Hepatocyte (in vitro differentiated cells): ENCODE measurements around the gene DXO. TPM values are rescaled to one million over a fixed set of nuclear protein-coding genes. Genes with fewer than 3 reads are reported as not detected.

Source experiments
- DNase-seq: peaks from one replicate; pipeline ENCODE4 v3.0.0-alpha.2; 2016; ENCODE audit warnings: low spot score
- H2AFZ ChIP-seq: fragments of 200-600 bp; sonication (generic); 2 replicates; pipeline ENCODE4 v1.6.0; 2016; ENCODE audit warnings: antibody characterized with exemption, mild to moderate bottlenecking
- H3K27ac ChIP-seq: fragments of 200-600 bp; sonication (generic); 2 replicates; pipeline ENCODE4 v1.5.1; 2016; ENCODE audit warnings: mild to moderate bottlenecking
- H3K27me3 ChIP-seq: fragments of 200-600 bp; sonication (generic); 2 replicates; pipeline ENCODE4 v1.6.1; 2016
- H3K36me3 ChIP-seq: fragments of 200-600 bp; sonication (generic); replicated peaks from 2 replicates; pipeline ENCODE4 v1.5.1; 2016; ENCODE audit warnings: low read depth; ENCODE audit not compliant: insufficient read depth
- H3K4me1 ChIP-seq: fragments of 200-600 bp; sonication (generic); 2 replicates; pipeline ENCODE4 v1.5.1; 2016; ENCODE audit warnings: mild to moderate bottlenecking, moderate library complexity; ENCODE audit not compliant: insufficient read depth
- H3K4me2 ChIP-seq: fragments of 200-600 bp; sonication (generic); 2 replicates; pipeline ENCODE4 v1.6.0; 2016
- H3K4me3 ChIP-seq: fragments of 200-600 bp; sonication (generic); 2 replicates; pipeline ENCODE4 v1.5.1; 2016; ENCODE audit warnings: mild to moderate bottlenecking
- H3K79me2 ChIP-seq: fragments of 200-600 bp; sonication (generic); 2 replicates; pipeline ENCODE4 v1.6.0; 2017; ENCODE audit warnings: mild to moderate bottlenecking
- H3K9me2 ChIP-seq: fragments of 200-600 bp; sonication (generic); replicated peaks from 2 replicates; pipeline ENCODE4 v1.6.0; 2017; ENCODE audit warnings: mild to moderate bottlenecking; ENCODE audit not compliant: insufficient read depth
- H3K9me3 ChIP-seq: fragments of 200-600 bp; sonication (generic); 2 replicates; pipeline ENCODE4 v1.5.1; 2016; ENCODE audit warnings: low read depth, mild to moderate bottlenecking
- H4K20me1 ChIP-seq: fragments of 200-600 bp; sonication (generic); 2 replicates; pipeline ENCODE4 v1.6.0; 2016; ENCODE audit warnings: mild to moderate bottlenecking; ENCODE audit not compliant: insufficient read depth, poor library complexity, severe bottlenecking
- CTCF ChIP-seq: fragments of 200-600 bp; sonication (generic); IDR thresholded peaks from 2 replicates; pipeline ENCODE4 v1.5.1; 2016; ENCODE audit warnings: antibody characterized with exemption, mild to moderate bottlenecking; ENCODE audit not compliant: poor library complexity
- EZH2 ChIP-seq: fragments of 200-600 bp; sonication (generic); IDR thresholded peaks from 2 replicates; pipeline ENCODE4 v1.6.1; 2016; ENCODE audit warnings: antibody characterized with exemption, mild to moderate bottlenecking, borderline replicate concordance
- EZH2phosphoT487 ChIP-seq: fragments of 200-600 bp; sonication (generic); IDR thresholded peaks from one replicate; pipeline ENCODE4 v1.6.1; 2018; ENCODE audit warnings: antibody characterized with exemption, mild to moderate bottlenecking, low read depth, moderate library complexity; ENCODE audit not compliant: unreplicated experiment, severe bottlenecking
- WGBS: methylation state at CpG from one replicate; pipeline ENCODE4 v1.1.6; 2016; ENCODE audit warnings: low lambda C conversion rate; ENCODE audit errors: missing lambda C conversion rate; 5-methylcytosine and 5-hydroxymethylcytosine counted together
- polyA plus RNA-seq: library from polyadenylated mRNA; unstranded; fragments of >200 nt; fragmentation: Nextera tagmentation; extraction: Ambion mirVana; gene quantifications from 2 replicates; pipeline ENCODE4 v1.2.1, GENCODE V29; 2016
- total RNA-seq: library from RNA; depleted of rRNA; stranded (reverse); fragments of >200 nt; gene quantifications from 2 replicates; pipeline ENCODE4 v1.2.3, GENCODE V29; 2014

Gene DXO
- total and polyA plus RNA-seq, 2 experiments from 2014 or later = 22.2 to 39.3 TPM

GRCh38 chr6:31943742-31944141 is 28.2 kb downstream of the DXO start:
- no peaks in the 10 kb centered on the region for H3K9me3 ChIP-seq
- H3K4me1 ChIP-seq = peaks cover 23% of the 10 kb centered on the region
- TF ChIP-seq EZH2phosphoT487 (no peak), EZH2 (no peak), CTCF (no peak)
- no peaks in the 10 kb centered on the region for H3K27me3 ChIP-seq
- H3K27ac ChIP-seq = no peak overlapping the region
- H2AFZ ChIP-seq = no peak overlapping the region
- H3K4me2 ChIP-seq = no peak overlapping the region
- WGBS = 85% methylated on average over 3 of the region's 3 CpGs
- H3K4me3 ChIP-seq = no peak overlapping the region
- DNase-seq = no peak
- no peaks in the 10 kb centered on the region for H3K36me3 ChIP-seq
- H3K79me2 ChIP-seq = peaks cover 4% of the 10 kb centered on the region
- H3K9me2 ChIP-seq = no peaks in the 10 kb centered on the region
- H4K20me1 ChIP-seq = no peaks in the 10 kb centered on the region

GRCh38 chr6:31940256-31940664 is 31.7 kb downstream of the DXO start:
- Histone ChIP-seq H3K4me2 (no peak overlapping the region), H2AFZ (no peak overlapping the region)
- no peak for TF ChIP-seq EZH2

GRCh38 chr6:31935823-31936222 is 36.1 kb downstream of the DXO start:
- Histone ChIP-seq H2AFZ (no peak overlapping the region), H3K9me3 (no peaks in the 10 kb centered on the region), H3K79me2 (no peaks in the 10 kb centered on the region), H3K4me2 (no peak overlapping the region), H4K20me1 (no peaks in the 10 kb centered on the region), H3K27me3 (no peaks in the 10 kb centered on the region), H3K4me1 (peaks cover 5% of the 10 kb centered on the region), H3K9me2 (no peaks in the 10 kb centered on the region), H3K4me3 (no peak overlapping the region), H3K27ac (no peak overlapping the region), H3K36me3 (no peaks in the 10 kb centered on the region)
- WGBS = 82% methylated on average over 9 of the region's 9 CpGs
- DNase-seq = no peak
- no peak for TF ChIP-seq EZH2phosphoT487
- no peak for TF ChIP-seq CTCF
- TF ChIP-seq EZH2 = no peak

More at GRCh38 chr6:31940256-31940664, 31.7 kb downstream of the DXO start:
- no peak overlapping the region for H3K4me3 ChIP-seq
- WGBS = 15% methylated on average over 6 of the region's 6 CpGs
- peak; percentile 57 for DNase-seq
- H3K9me3 ChIP-seq = no peaks in the 10 kb centered on the region
- no peaks in the 10 kb centered on the region for H3K9me2 ChIP-seq
- peak overlapping the region; percentile 80 for H3K27ac ChIP-seq
- H3K27me3 ChIP-seq = no peaks in the 10 kb centered on the region
- no peaks in the 10 kb centered on the region for H3K36me3 ChIP-seq
- no peaks in the 10 kb centered on the region for H3K79me2 ChIP-seq
- peaks cover 15% of the 10 kb centered on the region for H3K4me1 ChIP-seq
- H4K20me1 ChIP-seq = no peaks in the 10 kb centered on the region

- Histone ChIP-seq H2AFZ (no peak overlapping the region), H3K4me3 (no peak overlapping the region), H3K4me1 (no peaks in the 10 kb centered on the region), H3K79me2 (no peaks in the 10 kb centered on the region), H3K9me3 (no peaks in the 10 kb centered on the region), H3K36me3 (no peaks in the 10 kb centered on the region), H3K9me2 (no peaks in the 10 kb centered on the region), H4K20me1 (no peaks in the 10 kb centered on the region), H3K27ac (no peak overlapping the region), H3K27me3 (no peaks in the 10 kb centered on the region), H3K4me2 (no peak overlapping the region)
- TF ChIP-seq EZH2phosphoT487 (no peak), CTCF (no peak), EZH2 (no peak)
- 85% methylated on average over 3 of the region's 3 CpGs for WGBS
- no peak for DNase-seq
Measured at GRCh38 chr6:31935021-31935420, 36.9 kb downstream of the DXO start.
